NCI-H2029 treated with DMSO at 0.1 percent for 48 hours (cell line): ENCODE data around the gene UQCRC2.
"Not testable (repeated sequence)": the region's sequence is repeated elsewhere in the genome, so short reads cannot be mapped to it uniquely, and the experiment has no call there.

Experiments used
- DNase-seq: peaks from one replicate; lab custom pipeline; 2025; lab: John Stamatoyannopoulos, UW

Gene UQCRC2

DNA sequence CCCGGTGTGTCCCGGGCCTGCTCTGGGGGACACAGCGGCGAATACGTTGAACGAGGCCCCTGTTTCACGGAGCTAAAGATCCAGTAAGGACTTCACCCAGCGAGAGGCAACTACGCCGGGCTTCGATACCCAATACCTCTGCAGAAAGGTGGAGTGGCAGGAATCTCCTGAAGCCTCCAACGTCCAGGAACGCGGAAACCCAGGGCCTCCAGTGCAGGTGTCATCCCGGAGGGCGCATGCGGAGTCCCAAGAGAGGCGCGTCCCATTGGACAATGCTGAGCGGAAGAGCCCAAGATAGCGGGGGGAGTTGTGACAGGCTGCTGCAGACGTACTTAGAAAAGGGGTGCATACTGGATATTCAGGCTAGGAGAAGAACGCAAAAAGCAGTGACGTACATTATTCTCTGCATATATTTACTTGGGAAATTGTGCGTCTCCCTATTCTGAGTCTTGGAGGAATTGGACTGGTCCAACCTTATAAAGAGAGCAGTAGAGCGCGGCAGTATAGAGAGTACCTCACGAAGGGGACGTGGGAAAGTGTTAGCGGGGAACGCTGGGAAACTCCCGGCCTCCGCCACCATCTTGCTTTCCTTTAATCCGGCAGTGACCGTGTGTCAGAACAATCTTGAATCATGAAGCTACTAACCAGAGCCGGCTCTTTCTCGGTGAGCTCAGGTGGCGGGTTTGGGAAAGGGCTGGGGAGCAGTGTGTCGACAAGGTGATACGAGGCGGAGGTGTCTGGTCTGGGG lies at the start of gene UQCRC2:
Gene UQCRC2 (plus strand): TSS at position 569 of the 748 bp plus-strand sequence. CDS start 63 bp downstream, at position 632.
- DNase-seq = peak; percentile 99

DNA sequence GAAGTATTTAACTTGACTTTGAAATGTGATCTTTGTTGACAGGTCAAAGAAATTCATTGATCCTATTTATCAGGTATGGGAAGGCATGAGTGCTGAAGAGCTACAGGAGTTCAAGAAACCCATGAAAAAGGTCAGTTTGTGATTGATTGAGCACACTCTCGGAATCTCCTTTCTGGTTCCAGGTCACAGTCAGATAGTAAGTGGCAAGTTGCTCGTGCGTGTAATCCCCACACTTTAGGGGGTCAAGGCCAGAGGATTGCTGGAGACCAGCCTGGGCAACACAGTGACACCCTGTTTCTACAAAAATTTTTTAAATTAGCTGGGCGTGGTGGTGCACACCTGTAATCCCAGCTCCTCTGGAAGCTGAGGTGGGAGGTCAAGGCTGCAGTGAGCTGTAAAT lies 20.5 kb upstream of the UQCRC2 start:
- DNase-seq = not testable (repeated sequence)

DNA sequence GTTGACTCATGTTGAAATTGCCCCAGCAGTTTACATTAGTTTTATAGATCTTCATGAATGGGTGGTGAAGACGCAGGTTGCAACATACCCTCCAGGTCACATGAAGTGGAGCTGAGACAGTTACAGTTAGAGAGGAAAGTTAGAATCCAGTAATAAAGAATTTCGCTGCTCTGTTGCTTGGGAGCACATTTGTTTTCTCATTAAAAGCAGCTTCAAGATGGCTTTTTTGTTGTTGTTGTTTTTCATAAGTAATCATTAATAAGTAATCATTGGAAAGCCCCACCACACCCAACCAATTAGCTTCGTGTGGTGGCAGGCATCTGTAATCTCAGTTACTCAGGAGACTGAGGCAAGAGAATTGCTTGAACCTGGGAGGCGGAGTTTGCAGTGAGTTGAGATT lies 19.8 kb upstream of the UQCRC2 start:
- not testable (repeated sequence) for DNase-seq

DNA sequence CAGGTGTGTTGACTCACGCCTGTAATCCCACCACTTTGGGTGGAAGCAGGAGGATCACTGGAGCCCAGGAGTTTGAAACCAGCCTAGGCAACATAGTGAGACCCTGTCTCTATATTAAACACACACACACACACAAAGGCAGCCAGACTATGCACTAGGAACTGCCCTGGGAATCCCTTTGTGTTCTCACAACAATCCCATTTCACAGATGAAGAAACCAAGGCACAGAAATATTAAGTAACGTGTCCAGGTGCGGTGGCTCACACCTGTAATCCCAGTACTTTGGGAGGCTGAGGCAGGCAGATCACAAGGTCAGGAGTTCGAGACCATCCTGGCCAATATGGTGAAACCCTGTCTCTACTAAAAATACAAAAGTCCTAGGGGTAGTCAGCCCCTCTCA lies 19.4 kb upstream of the UQCRC2 start:
- DNase-seq = not testable (repeated sequence)

DNA sequence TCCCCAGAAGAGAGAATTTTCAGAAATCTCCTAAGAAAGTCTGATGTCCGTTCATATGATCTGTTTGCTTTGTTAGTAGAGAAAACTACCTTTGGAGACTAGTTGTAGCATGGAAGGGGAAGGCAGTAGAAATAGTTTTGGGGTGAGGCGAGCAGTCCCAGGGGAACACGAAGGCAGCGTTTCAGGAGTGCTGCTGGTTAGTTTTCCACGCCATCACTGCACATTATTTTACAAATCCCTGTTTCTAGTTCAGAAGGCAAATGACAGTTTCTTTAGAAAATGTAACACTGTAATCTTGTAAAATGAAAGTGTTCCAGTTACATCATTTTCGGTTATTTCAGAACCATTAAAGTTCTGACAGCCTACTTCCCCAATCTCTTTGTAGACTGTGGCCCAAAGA lies 16.9 kb upstream of the UQCRC2 start:
- DNase-seq = not testable (repeated sequence)

DNA sequence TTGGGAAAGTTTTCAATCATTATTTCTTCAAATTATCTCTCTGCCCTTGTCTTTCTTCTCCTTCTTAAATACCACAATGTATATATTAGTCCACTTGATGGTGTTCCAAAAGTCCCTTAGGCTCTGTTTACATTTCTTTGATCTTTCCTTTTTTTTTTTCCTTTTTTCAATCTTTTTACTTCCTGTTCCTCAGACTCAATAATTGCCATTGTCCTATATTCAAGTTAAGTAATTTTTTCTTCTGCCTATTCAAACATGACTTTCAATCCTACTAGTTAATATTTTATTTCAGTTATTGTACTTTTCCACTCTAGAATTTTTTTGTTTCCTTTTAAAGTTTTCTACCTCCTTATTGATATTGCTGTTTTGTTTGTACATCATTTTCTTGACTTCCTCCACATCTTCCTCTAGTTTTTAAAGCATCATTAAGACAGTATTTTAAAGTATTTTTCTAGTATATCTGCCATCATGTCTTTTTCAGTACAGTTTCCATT lies 15.8 kb upstream of the UQCRC2 start:
- no peak for DNase-seq

DNA sequence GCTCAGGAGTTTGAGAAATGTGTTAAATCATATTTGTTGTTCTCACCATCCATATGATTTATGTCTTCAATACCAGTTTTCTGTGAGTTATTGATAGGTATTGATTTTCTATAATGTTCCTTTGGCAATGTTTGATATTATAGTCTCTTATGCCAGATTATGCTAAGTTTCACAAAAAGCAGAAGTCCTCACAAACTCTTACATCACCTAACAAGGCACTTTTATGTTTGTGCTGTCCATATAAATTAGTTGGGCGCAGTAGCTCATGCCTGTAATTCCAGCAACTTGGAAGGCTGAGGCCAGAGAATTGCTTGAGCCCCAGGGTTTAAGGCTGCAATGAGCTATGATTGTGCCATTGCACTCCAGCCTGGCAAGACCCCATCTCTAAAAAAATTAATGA lies 12.6 kb upstream of the UQCRC2 start:
- no peak for DNase-seq

DNA sequence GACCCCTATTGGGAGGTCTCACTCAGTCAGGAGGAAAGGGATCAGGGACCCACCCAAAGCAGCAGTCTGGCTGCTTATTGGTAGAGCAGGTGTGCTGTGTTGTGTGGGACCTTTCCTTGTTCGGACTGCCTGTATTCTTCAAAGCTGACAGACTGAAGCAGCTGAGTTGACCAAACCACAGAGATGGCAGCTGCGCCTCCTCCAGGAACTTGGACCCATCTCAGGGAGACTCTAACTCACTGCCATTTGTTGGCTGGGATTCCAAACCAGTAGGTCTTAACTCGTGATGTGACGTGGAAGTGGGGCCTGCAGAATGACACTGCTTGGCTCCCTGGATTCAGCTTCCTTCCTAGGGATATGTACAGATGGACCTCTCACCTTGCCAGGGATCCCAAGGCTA lies 9.6 kb upstream of the UQCRC2 start:
- DNase-seq = no peak

DNA sequence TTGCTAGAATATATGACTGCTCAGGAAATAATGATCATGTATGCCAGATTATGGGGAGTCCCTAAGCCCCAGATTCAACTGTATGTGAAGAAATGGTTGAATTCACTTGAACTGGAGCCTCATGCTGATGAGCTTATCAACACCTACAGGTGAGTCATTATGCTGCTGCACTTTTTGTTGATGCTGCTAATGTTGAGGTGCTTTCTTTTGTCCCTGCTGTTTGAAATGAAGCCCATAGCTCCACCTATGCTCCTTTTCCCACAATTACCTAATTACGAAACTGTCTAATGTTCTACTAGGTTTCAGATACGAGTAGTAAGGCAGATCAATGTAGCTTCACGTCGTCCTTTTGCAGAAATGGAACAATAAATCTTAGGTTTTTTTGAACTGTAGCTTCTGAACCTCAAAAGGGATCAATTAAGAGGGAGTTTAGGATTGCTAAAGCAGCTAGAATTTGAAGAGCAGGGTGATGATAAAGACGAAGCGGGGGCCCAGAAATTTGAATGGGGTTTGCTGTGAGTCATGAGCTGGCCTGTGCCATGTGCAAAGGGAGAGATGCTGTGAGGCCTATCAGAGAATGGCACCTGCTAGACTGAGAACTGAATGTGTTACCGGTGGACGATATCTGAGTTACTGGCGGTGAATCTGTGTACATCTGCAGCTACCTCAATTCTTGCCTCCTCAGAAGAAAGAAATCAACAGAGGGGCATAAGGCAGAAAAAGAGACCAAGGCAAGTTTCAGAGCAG lies 6.1 kb upstream of the UQCRC2 start:
- DNase-seq = no peak

DNA sequence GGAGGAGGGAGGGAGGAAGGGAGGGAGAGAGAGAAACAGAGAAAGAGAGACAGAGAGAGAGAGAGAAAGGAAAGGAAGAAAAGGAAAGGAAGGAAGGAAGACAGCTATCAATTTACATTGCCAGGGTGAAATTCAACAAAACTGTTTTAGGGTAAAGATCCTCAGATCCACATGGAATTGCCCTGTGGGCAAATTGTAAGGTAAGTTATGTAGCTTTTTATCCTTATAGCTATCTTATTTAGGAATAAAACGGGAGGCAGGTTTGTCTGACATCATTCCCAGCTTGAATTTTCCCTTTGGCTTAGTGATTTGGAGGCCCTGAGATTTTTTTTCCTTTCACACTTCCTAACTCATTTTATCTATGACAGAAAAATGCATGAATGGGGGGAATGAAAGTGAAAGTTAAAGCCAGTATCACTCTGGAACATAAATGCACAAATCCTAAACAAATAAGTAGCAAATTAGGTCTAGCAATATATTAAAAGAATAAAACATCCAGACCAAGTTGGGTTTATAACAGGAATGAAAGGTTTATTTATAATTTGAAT lies 3.4 kb upstream of the UQCRC2 start:
- no peak for DNase-seq

DNA sequence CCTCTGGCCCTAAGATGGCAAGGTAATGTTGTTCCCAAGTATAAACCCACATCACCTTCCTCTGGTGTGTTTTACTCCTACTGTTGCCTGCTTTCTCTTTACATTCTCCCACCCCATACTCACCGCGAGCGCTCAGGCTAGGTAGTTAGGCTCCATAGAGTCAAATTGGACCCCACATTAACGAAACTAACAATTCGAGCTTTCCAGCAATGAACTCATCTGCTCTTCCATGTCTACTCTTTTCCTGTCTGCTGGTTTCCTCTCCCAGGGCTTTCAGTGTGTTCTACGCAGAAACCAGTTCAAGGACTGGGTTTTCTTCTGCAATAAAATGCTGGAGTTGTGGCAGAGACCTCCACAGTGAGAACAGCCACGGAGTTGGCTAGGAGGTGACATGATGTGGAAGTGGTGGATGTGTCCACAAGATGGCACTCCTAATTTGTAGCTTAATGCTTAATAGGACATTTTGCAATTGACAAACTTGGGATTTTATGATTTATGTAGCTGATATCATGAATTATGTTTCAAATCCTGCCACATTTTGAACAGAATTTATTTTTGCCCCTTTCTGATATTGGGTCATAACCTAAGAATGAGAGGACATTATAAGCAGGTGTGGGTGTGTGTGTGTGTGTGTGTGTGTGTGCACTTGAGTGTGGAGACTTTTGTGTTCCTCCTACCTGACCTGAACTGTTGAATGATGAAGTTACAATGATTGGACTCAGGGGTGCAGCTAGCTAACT lies 2.2 kb upstream of the UQCRC2 start:
- DNase-seq = no peak

DNA sequence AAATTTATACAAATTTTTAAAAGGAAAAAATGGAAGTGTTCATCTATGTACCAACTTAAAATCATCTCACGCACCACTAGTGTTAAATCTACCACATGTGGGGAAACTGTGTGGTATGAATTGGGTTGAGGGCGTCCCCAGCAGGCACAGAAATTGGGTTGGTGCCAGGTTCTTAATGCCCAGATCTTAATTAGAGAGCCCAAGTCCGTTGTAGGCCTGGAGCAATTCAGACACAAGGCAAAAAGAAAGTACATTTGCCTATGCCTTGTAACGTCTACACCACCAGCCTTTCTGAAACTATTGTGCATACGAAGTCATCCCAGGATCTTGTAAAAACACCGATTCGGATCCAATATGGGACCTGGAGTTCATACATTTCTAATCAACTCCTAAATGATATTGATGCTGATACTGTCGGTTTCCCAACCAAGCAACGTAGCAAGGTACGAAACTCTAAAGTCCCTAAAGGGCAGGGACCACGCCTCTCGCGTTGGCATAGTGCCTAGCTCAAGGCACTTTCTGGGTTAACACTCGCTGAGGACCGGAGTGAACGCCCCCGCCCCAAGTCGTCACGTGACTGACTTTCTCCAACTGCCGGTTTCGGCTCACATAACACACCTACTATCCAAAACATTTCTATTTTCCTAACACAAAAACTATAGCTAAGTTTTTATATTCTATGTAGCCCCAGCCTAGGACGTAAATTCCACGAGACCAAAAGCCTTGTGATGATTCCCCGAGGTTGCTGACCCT lies 945 bp upstream of the UQCRC2 start:
- peak; percentile 12 for DNase-seq

DNA sequence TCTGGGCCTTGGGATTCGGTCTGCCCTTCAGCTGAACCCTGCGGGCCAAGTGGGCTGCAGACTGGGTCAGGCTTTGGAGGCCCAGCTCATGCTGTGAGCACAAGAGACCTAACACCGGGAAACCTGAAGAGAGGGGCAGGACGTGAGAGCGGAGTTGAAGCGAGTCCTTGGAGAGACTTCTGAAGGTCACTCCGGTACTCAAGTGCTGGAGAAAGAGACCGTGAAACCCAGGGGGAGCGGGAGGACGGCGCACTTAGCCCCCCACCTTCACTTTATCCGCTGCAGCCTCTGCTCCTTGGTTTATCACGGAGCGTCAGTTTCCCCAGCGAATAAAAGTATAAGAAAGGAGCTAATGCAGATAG lies 361 bp downstream of the UQCRC2 start:
- no peak for DNase-seq

DNA sequence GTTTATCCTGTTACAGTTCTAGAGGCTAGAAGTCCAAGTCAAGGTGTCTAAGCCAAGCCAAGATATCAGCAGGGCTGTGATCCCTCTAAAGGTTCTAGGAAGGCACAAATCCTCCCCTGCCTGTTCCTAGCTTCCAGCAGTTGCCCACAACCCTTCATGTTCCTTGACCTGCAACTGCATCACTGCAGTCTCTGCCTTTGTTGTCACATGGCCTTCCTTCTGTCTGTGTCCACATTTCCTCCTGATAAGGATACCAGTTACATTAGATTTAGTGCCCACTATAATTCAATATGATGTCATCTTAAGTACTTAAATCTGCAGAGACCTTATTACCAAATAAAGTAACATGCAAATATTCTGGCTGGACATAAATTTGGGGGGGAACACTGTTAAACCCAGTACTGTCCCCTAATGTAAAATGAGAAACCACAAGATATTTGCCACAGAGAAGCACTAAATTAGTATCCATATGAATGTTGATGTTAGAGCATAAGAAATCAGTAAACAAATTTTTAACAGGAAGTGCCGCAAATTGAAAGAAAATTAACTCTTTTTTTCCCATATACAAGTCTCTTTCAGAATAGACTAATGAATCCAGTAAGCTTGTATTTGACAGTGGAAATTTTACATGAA lies 4.7 kb downstream of the UQCRC2 start:
- no peak for DNase-seq

DNA sequence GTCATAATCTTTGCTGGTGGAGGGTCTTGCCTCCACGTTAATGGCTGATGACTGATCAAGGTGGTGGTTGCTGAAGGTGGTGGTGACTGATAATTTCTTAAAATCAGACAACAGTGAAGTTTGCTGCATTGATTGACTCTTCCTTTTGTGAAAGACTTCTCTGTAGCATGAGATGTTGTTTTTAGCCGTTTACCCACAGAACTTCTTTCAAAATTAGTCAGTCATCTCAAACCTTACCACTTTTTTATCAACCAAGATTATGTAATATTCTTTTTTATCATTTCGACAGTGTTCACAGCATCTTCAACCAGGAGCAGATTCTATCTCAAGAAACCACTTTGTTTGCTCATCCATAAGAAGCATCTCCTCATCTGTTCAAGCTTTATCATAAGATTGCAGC lies 5.9 kb downstream of the UQCRC2 start:
- DNase-seq = no peak

DNA sequence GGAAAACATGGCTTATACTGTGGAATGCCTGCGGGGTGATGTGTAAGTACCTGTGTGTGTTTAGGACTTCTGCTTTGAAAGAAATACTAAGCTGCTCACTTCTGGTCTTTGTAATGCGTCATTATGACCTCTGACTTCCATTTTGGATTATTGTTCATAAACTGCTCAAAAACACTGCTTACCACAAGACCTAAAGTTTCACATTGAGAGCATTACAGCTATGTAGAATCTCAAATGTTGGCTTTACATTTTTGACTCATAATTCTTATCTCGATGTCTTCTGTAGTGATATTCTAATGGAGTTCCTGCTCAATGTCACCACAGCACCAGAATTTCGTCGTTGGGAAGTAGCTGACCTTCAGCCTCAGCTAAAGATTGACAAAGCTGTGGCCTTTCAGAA lies 9.3 kb downstream of the UQCRC2 start:
- DNase-seq = no peak

DNA sequence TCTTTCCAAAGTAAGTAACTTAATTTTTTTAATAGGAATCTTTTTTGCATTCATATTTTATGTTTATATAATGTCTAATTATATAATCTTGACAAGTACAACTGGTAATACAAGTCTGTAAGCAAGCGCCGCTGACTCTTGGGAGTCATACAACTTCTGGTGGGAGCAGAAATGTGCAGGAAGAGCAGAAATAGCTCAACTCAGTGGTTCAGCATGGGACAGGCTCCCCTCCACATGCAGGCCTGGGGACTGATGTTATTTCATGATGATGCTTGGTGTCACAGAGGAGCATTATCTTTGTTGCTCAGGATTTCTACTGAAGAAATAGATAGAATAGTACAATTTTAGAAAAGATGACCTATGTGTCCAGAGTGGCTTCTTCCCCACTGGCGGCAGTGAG lies 10.7 kb downstream of the UQCRC2 start:
- DNase-seq = no peak

DNA sequence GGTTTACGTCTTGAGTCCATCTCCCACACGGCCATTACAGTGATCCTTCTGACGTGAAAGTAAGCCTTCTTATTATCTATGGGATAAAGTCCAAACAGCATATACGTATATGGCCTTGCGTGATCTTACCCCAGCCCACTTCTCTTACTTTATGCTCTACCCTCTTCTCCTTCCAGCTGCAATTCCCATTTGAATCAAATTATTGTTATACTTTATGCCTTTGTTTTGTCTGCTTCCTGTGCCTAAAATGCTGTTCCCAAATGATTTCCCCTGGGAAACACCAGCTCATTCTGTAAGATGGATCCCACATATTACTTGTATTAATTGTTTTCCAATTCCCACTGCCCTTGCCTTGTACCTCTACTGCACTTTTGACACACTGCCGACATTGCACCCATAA lies 11.2 kb downstream of the UQCRC2 start:
- no peak for DNase-seq

DNA sequence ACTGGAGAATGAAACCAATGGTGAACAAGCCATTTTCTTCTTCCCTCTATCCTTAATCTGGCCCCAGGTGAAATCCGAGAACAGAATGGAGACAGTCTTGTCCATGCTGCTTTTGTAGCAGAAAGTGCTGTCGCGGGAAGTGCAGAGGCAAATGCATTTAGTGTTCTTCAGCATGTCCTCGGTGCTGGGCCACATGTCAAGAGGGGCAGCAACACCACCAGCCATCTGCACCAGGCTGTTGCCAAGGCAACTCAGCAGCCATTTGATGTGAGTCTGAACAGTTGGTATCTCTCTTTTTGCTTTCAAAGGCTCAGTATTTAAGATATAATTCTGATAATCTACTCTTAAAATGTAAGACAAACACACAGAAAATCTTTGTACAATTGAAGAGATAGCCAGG lies 18.7 kb downstream of the UQCRC2 start:
- DNase-seq = no peak

DNA sequence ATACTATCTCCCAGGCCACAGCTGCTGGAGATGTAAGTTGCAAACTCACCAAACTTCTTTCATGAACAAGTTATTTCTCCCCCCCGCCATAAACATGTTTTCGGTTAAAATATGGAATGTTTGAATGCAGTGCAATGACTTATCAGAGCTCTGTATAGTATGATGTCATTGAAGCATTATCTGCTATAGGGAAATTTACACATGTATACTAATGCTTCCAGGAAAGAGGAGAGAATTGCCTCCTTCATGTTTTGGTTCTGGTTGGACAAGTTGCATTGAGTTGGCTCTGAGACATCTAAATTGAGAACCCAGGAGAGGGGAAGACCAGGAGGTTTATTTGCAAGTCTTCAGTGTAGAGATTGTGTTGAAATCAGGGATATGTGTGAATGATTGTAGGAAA lies 20.8 kb downstream of the UQCRC2 start:
- DNase-seq = no peak

DNA sequence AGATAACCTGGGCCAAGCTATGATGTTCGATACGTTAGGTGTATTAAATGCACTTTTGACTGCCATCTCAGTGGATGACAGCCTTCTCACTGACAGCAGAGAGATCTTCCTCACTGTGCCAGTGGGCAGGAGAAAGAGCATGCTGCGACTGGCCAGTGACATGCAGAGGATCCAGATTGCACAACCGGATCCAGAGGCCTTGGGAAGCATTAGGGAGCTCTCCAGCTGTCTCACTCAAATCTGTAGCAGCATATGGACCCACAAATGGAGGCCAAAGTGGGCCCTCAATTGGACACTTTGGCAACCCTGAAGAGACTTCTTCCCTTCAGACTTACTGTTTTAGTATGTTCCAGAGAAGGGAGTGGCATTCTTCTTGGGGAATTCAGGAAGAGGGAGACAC lies 26.9 kb downstream of the UQCRC2 start:
- DNase-seq = no peak
